GM18511 (cell line): ENCODE data around the gene PHF14.

Source experiments
- ATAC-seq: cut with Tn5 transposase; IDR thresholded peaks from one replicate; pipeline ENCODE4 v1.9.1; 2021; ENCODE audit warnings: mild to moderate bottlenecking, moderate library complexity; ENCODE audit not compliant: unreplicated experiment

Gene PHF14

DNA sequence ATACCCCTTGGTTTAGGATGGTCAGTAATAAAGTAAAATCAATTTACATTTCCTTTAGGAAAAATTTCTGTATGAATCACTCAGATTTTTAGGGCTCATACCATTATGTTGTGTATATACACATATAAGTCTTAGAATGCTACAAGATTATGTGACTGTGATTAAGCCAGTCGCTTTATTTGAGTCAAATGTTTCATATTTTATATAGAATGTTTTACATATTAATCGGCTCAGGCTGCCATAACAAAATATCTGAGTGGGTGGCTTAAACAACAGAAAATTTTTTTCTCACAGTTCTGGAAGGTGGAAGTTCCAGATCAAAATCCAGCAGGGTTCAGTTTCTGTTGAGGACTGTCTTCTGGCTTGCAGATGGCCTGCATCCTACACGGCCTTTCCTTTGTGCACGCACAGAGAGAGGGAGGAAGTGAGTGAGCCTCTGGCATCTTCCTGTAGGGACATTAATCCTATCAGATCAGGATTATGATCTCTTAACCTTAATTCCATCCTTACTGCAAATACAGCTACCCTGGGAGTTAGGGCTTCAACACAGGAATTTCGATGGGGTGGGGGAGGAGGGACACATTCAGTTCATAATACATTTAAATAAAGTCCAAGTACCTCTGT, 198.0 kb downstream of the PHF14 start:
- no peak for ATAC-seq

DNA sequence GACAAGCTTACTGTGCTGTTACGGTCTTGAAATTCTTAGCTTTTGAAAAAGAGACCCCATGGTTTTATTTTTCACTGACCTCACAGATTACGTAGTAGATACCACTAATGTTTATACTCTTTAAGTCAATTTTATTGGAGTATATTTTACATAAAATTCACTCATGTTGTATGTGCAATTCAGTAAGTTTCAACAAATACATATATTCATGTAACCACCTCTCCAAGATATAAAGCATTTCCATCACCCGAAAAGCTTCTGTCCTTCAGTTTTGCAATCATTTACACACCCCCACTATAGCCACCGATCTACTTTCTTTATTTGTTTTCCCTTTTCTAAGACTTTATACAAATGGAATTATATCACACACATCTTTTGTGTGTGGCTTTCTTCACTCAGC, 199.2 kb downstream of the PHF14 start:
- no peak for ATAC-seq

DNA sequence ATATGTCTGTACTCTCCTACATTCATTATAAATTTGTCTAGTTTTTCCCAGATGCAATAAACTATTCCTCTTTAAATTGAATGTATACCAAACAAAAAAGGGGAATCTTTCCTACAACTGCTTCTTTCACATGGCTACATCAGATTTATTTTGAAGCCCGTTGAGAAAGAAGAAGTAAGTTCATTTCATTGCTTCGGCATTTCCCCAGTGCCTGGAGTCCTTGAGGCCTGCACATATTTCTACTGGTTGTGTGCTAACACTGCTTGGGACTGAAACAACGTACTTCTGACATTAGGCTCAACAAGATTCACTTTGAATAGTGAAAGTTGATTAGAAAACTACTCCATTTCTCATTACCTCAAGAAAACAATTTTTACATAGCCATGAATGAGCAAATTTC, 201.7 kb downstream of the PHF14 start:
- no peak for ATAC-seq

DNA sequence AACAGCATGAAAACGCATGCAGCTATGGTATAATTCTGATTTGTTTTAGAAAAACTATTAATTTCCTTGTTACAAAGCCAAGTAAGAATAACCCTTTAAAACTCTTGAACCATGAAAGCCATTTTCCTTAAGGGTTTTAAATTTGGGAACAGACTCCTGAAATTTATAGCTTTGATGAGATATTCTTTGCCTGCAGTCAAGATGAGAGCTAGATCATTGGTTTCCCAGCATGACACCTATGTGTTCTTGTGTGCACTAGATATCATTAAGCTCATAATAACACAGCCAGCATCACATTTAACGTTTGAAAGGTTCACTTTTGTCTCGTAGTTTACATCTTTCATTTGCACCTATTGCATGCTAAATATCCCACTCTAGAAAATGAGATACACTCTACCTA, 202.2 kb downstream of the PHF14 start:
- ATAC-seq, result no peak

DNA sequence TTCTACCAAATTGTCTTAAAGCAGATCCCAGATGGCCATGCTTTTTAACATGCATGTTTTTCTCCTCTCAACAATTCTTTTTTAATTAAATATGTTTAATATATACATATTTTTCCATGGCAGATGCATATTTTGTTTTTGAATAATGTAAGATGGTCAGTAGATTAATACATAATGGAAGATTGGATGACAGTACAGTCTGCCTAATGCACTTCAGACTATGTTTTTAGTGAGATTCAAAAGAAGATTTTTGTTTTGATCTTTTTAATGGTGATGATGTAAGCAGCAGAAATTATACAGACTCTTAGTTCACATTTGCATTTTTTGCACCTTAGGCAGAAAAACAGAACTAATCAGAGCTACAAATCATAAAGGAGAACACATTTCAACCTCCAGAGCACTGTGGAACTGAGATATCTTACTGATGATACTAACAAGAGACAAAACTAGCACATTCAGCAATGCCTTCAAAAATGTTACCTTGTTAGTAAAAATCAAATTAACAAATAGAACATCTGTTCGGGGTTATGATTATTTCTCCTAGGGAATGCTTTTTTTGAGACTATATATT, 203.4 kb downstream of the PHF14 start:
- ATAC-seq, result no peak

DNA sequence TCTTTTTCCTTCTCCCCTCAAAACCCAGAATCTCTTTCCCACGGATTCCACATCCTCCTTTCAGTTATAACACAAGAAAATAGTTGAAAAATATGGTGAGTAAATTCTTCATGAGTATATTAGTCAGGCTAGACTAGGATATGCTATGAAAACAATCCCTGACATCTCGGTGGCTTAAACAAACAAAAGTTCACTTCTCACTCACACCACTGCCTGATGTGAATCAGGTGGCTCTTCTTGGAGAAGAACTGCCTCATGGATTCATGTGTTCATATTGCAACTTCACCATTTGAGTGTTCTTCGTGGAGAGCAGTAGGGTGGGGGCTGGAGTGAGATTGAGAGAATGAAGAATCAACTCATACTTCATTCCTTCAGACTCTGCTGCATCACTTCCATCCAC, 204.1 kb downstream of the PHF14 start:
- no peak for ATAC-seq

DNA sequence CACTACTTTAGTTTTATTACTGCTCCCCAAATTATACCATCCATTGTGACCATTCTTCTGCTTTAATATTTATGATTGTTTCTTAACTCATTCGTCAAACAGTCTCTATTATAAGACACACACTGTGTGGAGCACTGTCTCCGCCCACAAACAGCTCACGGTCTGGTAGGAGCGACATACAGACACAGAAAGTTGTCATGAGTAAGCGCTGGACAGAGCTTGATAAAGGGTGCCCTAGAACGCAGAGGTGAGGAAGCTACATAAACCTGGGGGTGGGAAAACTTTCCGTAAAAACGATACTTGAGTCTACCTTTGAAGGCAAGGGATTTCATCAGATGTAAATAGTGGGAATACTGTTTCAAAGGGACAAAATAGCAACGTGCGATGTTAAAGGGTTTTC, 207.9 kb downstream of the PHF14 start:
- no peak for ATAC-seq

DNA sequence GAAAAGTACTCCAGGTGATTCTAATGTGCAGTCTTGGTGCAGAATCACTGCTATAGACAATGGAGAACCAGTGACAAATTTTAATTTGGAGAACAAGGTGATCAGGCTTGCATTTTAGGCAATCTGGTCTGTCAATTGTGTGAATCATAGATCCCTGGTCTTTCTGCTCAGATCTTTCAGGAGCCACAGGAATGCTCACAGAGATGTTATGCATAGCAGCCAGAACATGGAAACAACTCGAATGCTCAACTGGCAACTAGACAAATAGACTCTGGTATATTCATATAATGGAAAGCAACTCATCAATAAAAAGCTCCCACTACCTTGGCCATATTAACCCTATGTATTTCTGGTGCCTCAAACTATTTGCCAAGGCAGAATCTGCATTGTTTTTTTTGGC, 209.1 kb downstream of the PHF14 start:
- ATAC-seq, result no peak

DNA sequence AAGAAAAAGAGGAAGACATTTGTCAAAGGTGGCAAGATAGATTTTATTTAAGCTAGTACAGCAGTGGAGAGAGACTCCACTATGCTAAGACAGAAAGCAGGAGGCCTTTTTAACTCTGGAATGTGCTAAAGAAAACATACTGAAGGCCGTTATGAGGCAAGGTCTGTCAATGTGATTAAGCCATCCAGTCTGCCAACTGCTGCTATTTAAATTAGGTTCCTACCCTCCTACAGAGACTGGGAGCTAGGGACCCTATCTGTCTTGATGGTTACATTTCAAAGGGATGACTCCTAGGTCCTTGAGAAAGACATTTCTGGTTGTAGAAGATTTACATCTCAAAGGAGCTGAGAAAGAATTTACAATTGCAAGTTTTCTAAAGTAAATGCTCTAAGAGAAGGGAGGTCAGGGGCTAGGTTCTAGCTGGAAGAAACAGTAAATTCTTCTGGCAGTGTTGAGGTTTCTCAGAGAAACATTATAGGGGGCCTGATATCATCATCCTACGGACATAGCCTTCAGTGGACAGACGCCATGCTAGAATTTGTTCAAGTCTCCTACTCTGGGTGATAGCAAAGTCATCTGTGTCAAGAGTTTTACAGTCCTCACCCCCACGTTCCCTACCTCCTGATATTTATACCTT, 211.6 kb downstream of the PHF14 start:
- no peak for ATAC-seq

DNA sequence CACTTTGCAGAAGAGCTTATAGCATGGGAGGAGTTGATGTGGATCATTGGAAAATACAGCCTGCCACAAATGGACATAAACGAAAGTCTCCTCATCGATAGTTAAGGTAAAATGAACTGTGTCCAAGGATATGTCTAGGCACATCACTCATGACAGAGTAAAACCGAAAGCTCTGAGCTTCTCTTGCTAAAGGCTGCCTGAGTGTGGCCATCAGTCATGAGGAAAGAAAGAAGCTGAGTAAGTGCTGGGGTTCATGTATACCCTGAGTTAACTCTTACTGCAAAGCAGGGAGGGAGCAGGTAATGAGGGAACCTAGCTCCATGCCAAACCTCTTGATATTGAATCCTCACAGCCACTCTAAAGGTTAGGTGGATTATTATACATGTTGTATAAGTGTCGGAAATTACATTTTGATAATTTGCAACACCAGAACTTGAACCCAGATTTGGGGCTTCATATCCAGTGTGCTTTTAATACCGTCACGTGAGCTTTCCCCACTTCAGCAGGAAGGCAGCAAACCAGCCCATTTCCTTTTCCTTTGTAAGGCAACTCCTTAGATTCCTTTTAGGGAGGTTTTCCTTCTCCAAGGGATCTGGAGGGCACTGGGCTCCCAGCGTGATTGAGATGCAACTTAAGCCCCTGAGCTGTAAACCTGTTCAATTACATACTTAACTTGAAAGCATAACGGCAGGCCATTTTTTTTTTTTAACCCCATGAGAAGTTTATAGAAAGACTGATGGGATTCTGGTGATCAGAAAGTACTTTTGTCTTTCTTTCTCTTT, 215.0 kb downstream of the PHF14 start:
- no peak for ATAC-seq

DNA sequence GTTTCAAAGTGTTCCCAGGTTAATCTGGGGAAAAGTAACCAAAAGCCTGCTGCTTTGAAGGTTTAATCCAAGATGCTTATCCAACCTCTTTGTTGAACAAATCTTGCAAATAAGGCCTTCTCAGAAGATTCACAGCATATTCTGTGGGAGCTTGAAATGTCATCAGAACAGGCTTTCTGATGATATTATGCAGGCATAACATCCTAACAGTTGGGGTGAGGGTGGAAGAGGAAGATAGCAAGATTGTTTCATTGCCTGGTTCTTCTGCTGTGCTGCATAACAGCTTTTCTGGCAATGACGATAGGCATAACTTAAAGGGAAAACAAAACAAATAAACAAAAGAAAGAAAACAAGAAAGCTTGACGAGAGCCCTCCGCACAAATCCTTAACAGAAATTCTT, 217.4 kb downstream of the PHF14 start:
- ATAC-seq, result no peak

DNA sequence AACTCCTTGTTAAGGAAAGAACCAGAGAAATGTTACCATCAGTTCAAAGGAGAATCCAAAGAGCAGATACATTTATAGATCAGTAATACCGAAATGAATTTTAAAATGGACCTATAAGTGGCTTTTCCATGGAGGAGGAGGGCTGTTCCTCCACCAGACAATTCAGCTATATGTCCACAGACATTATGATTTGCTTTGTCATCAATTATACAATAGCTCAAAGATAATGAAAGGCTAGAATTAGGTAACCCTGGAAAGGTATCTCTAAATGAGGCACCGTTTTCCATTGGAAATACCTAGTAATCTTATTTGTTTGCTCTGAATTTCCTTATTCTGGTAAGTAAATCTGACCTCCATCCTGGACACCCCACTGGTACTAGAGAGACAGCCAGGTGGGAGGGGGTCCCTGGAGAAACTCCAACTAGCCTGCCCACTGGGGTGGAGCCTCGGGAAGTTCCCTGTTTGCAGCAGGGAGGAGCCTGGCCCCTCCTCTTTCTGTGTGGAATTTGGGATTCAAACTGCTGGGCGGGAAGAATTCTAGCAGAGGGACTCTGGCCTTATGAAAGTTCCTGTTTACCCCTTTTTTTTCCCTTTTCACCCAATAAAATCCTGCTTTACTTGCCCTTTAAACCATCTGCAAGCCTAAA, 218.0 kb downstream of the PHF14 start:
- ATAC-seq, result no peak

DNA sequence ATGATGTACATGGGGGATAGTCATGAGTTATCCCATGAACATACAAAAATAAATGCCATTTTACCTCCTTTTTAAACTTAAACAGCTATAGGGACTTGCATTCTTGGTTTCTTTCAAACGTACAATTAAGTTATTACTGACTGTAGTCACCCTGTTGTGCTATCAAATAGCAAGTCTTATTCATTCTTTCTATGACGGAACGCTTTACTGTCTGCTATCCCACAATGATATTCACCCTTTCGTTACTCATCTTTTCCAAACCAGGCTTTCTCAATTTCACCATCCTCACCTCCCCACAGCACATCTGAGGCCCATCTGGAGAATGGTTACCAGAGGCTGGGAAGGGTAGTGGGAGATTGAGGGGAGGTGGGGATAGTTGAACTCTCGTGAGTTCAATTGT, 218.8 kb downstream of the PHF14 start:
- ATAC-seq, result no peak

DNA sequence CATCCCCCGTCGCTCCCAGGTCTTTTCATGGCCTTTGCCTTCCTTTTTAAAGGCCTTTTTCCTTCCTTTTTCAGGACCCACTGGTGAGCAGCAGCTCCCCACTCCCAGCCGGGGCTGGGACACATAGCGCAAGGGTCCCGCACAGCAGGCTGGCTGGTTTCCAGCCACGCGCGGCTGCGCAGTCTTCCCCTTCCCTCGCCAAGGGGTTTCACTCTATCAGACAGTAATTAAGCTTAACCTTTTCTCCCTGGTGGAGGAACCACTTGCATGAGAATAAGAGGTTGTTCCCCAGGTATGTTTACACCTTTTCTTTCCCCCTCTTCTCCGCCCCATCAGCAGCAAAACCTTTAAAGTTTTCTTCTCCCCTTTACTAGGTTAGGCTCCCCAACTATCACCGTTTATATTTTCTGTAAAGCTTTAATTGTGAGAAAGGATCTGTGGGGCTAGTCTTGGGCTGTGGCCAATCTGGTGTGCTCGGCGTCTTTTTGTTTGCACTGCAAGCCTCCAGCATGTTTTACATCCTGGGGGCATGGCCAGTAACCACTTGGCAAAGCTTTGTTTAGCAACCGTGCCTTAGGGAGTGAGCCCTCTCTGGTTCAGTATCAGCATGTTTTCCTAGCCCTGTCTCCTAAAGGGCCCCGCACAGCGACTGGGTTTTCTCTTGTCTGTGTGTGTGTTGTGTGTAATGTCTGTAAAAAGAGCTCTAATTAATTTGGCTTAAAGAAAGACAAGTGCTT, 219.6 kb downstream of the PHF14 start:
- no peak for ATAC-seq

DNA sequence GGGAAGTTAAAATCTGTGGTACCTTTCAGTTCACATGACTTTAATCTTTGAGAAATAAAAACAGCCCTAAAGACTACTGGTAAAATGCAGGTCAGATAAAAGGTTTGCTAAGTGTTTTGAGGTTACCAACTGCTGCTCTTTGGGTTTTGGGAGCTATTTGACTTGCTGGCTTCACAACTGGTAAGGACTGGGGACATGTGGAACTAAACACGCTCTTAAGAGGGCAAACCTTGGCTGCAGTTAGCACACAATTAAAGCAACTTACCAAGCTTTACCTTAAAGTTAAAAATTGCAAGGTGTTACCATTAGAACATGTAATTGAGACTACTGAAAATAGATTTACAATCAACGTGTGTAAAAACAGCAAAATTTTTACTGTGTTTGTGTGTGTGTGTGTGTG, 220.2 kb downstream of the PHF14 start:
- ATAC-seq, result no peak

DNA sequence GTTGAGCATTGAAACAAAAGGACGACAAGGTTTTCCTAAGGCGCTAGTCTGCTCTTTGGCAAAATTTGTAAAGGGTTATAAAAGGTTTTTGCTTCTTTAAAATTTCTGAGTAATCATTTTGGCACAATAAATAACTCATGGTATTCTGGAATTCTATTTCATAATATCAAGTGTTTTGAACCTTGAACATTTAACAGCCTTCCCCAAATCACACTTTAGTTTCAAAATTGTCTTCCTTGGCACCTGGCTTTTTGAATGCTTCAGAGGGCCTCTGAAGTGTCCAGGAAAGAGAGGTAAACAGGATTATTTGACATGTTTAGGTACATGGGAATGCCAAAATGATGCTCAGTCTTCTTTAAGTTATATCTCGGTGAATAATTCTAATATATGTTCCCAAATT, 220.8 kb downstream of the PHF14 start:
- no peak for ATAC-seq

DNA sequence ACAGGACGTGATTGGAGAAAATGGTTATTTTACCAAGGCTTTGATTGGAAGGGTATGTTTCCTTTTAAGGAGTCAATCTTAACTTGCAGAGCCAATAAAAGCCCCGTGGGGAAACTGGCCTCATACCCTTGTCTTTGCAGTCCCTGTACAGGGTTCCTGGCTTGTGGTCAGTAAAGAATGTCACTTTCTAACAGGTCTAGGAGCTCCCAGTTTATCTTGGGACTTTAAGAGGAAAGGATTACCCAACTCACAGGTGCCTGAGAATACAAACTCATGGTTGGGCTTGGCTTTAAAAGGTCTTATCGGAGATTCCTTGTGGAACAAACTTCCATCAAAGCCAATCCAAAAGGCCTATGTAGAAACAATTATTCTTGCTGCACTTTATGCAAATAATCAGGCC, 221.8 kb downstream of the PHF14 start:
- ATAC-seq, result no peak

DNA sequence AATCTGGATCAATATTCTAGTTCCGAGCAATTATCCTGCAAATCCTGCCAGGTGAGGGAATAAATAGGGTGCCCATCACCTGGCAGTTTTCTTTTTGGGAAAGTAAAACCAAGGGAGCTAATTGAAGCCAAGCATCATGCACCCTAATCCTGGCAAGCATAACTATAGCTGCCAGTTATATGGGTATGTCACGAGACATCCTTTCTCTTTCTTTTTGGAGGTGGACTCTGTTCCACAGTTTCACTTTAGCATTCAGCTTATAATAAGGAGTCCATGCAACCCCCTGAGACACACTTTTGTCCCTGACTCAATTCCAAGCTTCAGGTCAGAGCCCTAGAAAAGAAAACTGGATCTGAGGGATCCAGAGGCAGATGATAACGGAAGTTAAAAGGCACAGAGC, 222.5 kb downstream of the PHF14 start:
- ATAC-seq, result no peak

DNA sequence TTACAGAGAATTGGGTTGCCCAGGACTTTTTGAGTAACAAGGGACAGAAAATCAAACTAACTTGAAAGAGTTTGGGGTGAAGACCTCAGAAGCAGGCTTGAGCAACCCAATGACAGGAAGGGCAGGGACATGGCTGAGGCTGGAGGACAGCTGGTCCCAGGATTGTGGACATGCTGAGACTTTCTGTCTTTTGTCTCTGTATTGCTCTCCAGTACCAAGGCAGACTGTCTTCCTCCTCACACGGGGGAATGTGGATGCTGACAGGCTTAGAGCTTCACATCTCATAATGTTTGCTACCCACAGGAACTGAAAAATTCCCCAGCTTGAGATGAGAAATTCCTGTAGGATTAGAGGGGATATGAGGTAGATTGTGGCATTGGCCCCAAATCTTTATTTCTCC, 229.6 kb downstream of the PHF14 start:
- no peak for ATAC-seq

DNA sequence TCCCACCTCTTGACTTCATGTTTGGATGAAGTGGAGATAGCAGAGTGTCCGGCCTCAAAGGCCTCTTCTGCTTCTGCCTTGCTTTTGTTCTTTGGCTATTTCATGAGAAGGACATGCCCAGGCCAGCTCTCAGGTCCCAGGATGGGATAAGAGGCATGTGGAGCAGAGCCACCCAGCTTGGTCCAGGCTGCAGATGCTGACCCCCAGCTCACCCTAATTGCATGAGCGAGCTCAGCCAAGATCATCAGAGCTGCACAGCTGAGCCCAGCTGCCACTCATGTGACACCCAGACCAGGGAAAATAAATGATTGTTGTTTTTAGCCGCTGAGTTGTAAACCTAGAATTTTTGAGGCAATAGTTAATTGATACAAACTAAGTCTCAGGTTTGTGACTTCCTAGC, 230.0 kb downstream of the PHF14 start:
- no peak for ATAC-seq
